ENCODE results near the gene APLN. TPM values are rescaled to one million over a fixed set of nuclear protein-coding genes. Genes with fewer than 3 reads are reported as not detected.

APLN gene
- polyA plus RNA-seq, 1 donor from 2014 or later = 0.38 TPM

DNA sequence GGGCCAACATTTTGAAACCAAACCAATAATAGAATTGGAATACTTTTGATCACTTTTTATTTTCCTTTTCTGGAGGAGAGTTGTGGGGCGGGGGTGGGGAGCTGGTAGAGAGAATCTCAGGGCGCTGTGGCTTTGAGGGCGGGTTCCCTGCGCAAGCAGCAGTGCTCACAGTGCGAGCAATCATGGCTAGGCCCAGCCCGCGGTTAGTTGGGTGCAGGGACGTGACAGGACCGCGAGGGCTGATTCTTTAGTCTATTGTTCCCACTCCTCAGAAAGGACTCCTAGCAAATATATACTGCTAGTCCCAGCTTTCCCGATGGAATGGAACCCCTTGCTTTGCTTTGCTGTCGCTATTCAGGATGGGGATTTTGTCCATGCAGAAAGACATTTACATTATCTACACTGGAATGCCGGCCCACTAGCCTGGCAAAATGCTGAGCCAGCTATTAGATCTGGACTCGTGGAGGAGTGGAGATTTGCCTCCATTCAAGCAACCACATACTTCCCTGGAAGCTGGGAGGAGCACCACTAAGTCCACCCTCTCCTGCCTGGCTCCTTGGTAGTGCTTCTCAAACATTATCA, 23.9 kb upstream of the APLN start:
- H3K36me3 ChIP-seq (ENCODE audit: insufficient read depth, low read length) = no peaks in the 10 kb centered on the region
- H3K9me3 ChIP-seq (ENCODE audit: low read length) = no peaks in the 10 kb centered on the region
- no peaks in the 10 kb centered on the region for H3K9me2 ChIP-seq (ENCODE audit: insufficient read depth, low read length)
- TF ChIP-seq SMC3 (conservative IDR thresholded peaks at IDR 0.05; ENCODE audit: poor library complexity) = no peak
- TF ChIP-seq, protein P1, sequence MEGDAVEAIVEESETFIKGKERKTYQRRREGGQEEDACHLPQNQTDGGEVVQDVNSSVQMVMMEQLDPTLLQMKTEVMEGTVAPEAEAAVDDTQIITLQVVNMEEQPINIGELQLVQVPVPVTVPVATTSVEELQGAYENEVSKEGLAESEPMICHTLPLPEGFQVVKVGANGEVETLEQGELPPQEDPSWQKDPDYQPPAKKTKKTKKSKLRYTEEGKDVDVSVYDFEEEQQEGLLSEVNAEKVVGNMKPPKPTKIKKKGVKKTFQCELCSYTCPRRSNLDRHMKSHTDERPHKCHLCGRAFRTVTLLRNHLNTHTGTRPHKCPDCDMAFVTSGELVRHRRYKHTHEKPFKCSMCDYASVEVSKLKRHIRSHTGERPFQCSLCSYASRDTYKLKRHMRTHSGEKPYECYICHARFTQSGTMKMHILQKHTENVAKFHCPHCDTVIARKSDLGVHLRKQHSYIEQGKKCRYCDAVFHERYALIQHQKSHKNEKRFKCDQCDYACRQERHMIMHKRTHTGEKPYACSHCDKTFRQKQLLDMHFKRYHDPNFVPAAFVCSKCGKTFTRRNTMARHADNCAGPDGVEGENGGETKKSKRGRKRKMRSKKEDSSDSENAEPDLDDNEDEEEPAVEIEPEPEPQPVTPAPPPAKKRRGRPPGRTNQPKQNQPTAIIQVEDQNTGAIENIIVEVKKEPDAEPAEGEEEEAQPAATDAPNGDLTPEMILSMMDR (IDR thresholded peaks at IDR 0.05; ENCODE audit: poor library complexity, severe bottlenecking) = no peak
- no peak for TF ChIP-seq TAF1 (IDR thresholded peaks at IDR 0.05; ENCODE audit: low read depth)
- TF ChIP-seq MXI1 (conservative IDR thresholded peaks at IDR 0.05; ENCODE audit: poor library complexity, severe bottlenecking) = no peak
- TF ChIP-seq, protein P2, sequence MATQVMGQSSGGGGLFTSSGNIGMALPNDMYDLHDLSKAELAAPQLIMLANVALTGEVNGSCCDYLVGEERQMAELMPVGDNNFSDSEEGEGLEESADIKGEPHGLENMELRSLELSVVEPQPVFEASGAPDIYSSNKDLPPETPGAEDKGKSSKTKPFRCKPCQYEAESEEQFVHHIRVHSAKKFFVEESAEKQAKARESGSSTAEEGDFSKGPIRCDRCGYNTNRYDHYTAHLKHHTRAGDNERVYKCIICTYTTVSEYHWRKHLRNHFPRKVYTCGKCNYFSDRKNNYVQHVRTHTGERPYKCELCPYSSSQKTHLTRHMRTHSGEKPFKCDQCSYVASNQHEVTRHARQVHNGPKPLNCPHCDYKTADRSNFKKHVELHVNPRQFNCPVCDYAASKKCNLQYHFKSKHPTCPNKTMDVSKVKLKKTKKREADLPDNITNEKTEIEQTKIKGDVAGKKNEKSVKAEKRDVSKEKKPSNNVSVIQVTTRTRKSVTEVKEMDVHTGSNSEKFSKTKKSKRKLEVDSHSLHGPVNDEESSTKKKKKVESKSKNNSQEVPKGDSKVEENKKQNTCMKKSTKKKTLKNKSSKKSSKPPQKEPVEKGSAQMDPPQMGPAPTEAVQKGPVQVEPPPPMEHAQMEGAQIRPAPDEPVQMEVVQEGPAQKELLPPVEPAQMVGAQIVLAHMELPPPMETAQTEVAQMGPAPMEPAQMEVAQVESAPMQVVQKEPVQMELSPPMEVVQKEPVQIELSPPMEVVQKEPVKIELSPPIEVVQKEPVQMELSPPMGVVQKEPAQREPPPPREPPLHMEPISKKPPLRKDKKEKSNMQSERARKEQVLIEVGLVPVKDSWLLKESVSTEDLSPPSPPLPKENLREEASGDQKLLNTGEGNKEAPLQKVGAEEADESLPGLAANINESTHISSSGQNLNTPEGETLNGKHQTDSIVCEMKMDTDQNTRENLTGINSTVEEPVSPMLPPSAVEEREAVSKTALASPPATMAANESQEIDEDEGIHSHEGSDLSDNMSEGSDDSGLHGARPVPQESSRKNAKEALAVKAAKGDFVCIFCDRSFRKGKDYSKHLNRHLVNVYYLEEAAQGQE (IDR thresholded peaks at IDR 0.05; ENCODE audit: borderline replicate concordance) = no peak
- no peak for TF ChIP-seq POLR2AphosphoS5 (IDR thresholded peaks at IDR 0.05)
- TF ChIP-seq RAD21 (conservative IDR thresholded peaks at IDR 0.05) = no peak
- TF ChIP-seq EZH2 (IDR thresholded peaks at IDR 0.05; ENCODE audit: borderline replicate concordance, insufficient read depth, low read length, poor library complexity, severe bottlenecking) = no peak
- no peak for TF ChIP-seq EP300 (conservative IDR thresholded peaks at IDR 0.05; ENCODE audit: poor library complexity, severe bottlenecking)
- H3K27ac ChIP-seq (ENCODE audit: low read length) = no peak overlapping the region
- H3K9ac ChIP-seq (ENCODE audit: low read length) = no peak overlapping the region
- no peaks in the 10 kb centered on the region for H3K27me3 ChIP-seq (ENCODE audit: insufficient read depth, low read depth, low read length)
- no peaks in the 10 kb centered on the region for H3F3A ChIP-seq (ENCODE audit: insufficient read depth, low read length, poor library complexity, severe bottlenecking)
- no peaks in the 10 kb centered on the region for H4K20me1 ChIP-seq (ENCODE audit: insufficient read depth)
- no peak overlapping the region for H3K4me2 ChIP-seq (ENCODE audit: low read length)
- no peak overlapping the region for H3K4me3 ChIP-seq (ENCODE audit: low read length)
- no peak overlapping the region for H2AFZ ChIP-seq (ENCODE audit: low read depth, low read length)
- no peaks in the 10 kb centered on the region for H3K79me2 ChIP-seq (replicated peaks; ENCODE audit: insufficient read depth, low read length)

DNA sequence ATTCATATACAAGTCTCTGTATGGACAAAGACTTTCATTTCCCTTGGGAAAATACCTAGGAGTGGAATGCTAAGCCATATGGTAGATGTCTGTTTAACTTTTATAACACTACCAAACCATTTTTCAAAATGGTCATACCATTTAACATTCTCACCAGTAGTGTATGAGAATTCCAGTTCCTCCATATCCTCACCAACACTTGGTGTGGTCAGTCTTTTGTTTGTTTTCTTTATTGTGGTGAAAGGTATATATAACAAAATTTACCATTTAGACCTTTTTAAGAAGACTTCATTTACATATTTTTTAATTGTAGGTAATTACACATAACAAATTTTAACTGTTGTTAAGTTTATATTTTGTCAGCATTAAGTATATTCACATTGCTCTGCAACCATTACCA, 12.7 kb upstream of the APLN start:
- Histone ChIP-seq H3K79me2 (replicated peaks; ENCODE audit: insufficient read depth, low read length) (no peaks in the 10 kb centered on the region), H3F3A (ENCODE audit: insufficient read depth, low read length, poor library complexity, severe bottlenecking) (no peaks in the 10 kb centered on the region), H3K36me3 (ENCODE audit: insufficient read depth, low read length) (no peaks in the 10 kb centered on the region), H3K27ac (ENCODE audit: low read length) (no peak overlapping the region), H2AFZ (ENCODE audit: low read depth, low read length) (no peak overlapping the region), H4K20me1 (ENCODE audit: insufficient read depth) (no peaks in the 10 kb centered on the region), H3K27me3 (ENCODE audit: insufficient read depth, low read depth, low read length) (no peaks in the 10 kb centered on the region), H3K4me2 (ENCODE audit: low read length) (no peak overlapping the region), H3K9ac (ENCODE audit: low read length) (no peak overlapping the region), H3K9me3 (ENCODE audit: low read length) (no peaks in the 10 kb centered on the region), H3K4me3 (ENCODE audit: low read length) (no peak overlapping the region), H3K9me2 (ENCODE audit: insufficient read depth, low read length) (no peaks in the 10 kb centered on the region)
- TF ChIP-seq TAF1 (IDR thresholded peaks at IDR 0.05; ENCODE audit: low read depth) (no peak), RAD21 (conservative IDR thresholded peaks at IDR 0.05) (no peak), EP300 (conservative IDR thresholded peaks at IDR 0.05; ENCODE audit: poor library complexity, severe bottlenecking) (no peak), MXI1 (conservative IDR thresholded peaks at IDR 0.05; ENCODE audit: poor library complexity, severe bottlenecking) (no peak), SMC3 (conservative IDR thresholded peaks at IDR 0.05; ENCODE audit: poor library complexity) (no peak), POLR2AphosphoS5 (IDR thresholded peaks at IDR 0.05) (no peak), EZH2 (IDR thresholded peaks at IDR 0.05; ENCODE audit: borderline replicate concordance, insufficient read depth, low read length, poor library complexity, severe bottlenecking) (no peak)
- TF ChIP-seq, protein P1 (IDR thresholded peaks at IDR 0.05; ENCODE audit: poor library complexity, severe bottlenecking) = no peak
- TF ChIP-seq, protein P2 (IDR thresholded peaks at IDR 0.05; ENCODE audit: borderline replicate concordance) = no peak

Measured in neural cell (in vitro differentiated cells).